A549 (cell line): Measurements from ENCODE around the gene TMEM106C.

Experiments used
- CTCF ChIP-seq: fragments of >200 bp; sonication (Bioruptor Twin); formaldehyde crosslinking; IDR thresholded peaks from 3 replicates; pipeline ENCODE4 v1.5.1; 2016
- EP300 ChIP-seq, 2 experiments: fragments of >200 bp; sonication (Bioruptor Twin); formaldehyde crosslinking; IDR thresholded peaks; 2 replicates in 1 of 2; 3 replicates in 1 of 2; pipeline ENCODE4 v1.6.1; 2016 to 2017

DNA sequence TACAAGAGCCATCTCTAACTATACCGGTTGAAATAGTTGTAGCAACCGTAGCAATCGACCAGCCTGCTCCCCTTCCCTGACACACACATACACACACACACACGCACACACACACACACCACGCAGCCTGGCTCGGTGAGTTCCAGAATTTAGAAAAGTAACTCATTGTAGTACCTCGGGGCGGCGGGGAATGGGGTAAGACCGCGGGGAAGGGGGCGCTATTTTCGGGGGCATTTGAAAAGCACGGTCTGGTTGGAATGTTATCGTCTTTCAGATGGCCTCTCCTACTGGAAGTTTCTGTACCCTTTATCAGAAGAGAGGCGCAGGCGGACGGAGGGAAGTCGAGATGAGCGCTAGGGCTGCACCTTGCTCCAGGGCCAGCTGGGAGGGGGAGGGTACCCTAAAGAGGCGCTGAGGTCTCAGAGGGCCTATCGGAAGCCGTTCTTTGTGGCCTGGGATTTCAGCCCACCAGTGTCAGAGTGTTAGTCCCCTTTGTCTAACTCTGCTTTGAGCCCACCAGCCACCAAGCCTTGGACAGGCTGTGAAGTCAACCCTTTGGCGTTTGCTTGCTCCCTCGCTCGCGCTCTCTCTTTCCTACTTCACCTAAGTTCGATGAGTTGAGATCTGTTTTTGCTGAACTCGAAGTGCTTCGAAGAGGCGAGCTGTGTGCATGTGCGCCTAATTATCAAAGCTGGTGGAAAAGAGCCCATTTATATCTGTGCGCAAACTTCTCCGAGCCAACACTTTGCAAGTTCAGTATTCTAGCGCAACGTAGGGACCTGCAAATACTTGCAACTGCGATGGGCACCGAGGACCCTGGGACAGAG lies 40.0 kb downstream of the TMEM106C start:
- TF ChIP-seq CTCF = peak; percentile 25; the same call in 1 of the 3 replicates
- TF ChIP-seq EP300 (IDR thresholded peaks at IDR 0.05) = no peak
